H1 (cell line): Measurements from ENCODE around the gene ZCCHC12. TPM values are rescaled to one million over a fixed set of nuclear protein-coding genes. Genes with fewer than 3 reads are reported as not detected.

Source experiments
- CTCF ChIA-PET: fragments of 300-600 bp; sonication (Branson Sonifier 250); formaldehyde crosslinking; loops from one replicate; lab custom pipeline; 2021; ENCODE audit not compliant: partially characterized antibody; lab: Charles Lee
- POLR2A ChIA-PET: fragments of 300-600 bp; sonication (Branson Sonifier 250); formaldehyde crosslinking; loops from one replicate; lab custom pipeline; 2021; ENCODE audit warnings: inconsistent platforms; ENCODE audit not compliant: partially characterized antibody; lab: Charles Lee
- DNase-seq, 2 experiments: peaks; one replicate each; pipeline versions ENCODE4 v3.0.0 to v3.0.0-alpha.2; 2010 to 2022; ENCODE audit warnings: low spot score in 2 of 2, low read depth in 1 of 2, mixed read lengths in 1 of 2
- FAIRE-seq: peaks from 2 replicates; lab custom pipeline; 2011; peaks lifted over from hg19 to GRCh38; lab: Jason Lieb, UNC
- H2AFZ ChIP-seq: 2 replicates; pipeline ENCODE4 v1.8.1; 2012; ENCODE audit warnings: low read length, inconsistent platforms
- H2AK5ac ChIP-seq: 2 replicates; pipeline ENCODE4 v1.6.1; 2013; ENCODE audit warnings: low read depth, low read length
- H2BK120ac ChIP-seq: replicated peaks from 2 replicates; pipeline ENCODE3; 2013; ENCODE audit warnings: low read depth, low read length, inconsistent platforms
- H2BK12ac ChIP-seq: 2 replicates; pipeline ENCODE4 v1.6.1; 2013; ENCODE audit warnings: low read depth, low read length
- H2BK15ac ChIP-seq: 2 replicates; pipeline ENCODE4 v1.6.1; 2013; ENCODE audit warnings: low read length
- H2BK20ac ChIP-seq: 2 replicates; pipeline ENCODE4 v1.6.1; 2013; ENCODE audit warnings: low read length
- H2BK5ac ChIP-seq: 2 replicates; pipeline ENCODE4 v1.6.1; 2013; ENCODE audit warnings: low read depth, low read length
- H3K14ac ChIP-seq: 2 replicates; pipeline ENCODE4 v1.6.1; 2013; ENCODE audit warnings: inconsistent platforms; ENCODE audit not compliant: insufficient read length
- H3K18ac ChIP-seq: 2 replicates; pipeline ENCODE4 v1.6.1; 2013; ENCODE audit warnings: low read length; ENCODE audit errors: extremely low read depth
- H3K23ac ChIP-seq: 2 replicates; pipeline ENCODE4 v1.6.1; 2013; ENCODE audit warnings: inconsistent platforms; ENCODE audit not compliant: insufficient read length
- H3K23me2 ChIP-seq: 2 replicates; pipeline ENCODE4 v1.6.1; 2013; ENCODE audit warnings: low read depth, low read length
- H3K27ac ChIP-seq: 2 replicates; pipeline ENCODE4 v1.6.1; 2011; ENCODE audit warnings: low read depth, low read length, inconsistent platforms
- H3K27me3 ChIP-seq, 4 experiments: replicated peaks in 1 of 4; 1 replicate in 1 of 4; 2 replicates in 3 of 4; pipeline versions ENCODE4 v1.6.1 to v1.8.1; 2011 to 2013; ENCODE audit warnings: low read length in 3 of 4, mild to moderate bottlenecking in 3 of 4, inconsistent platforms in 2 of 4, mixed read lengths in 2 of 4, moderate library complexity in 1 of 4; ENCODE audit not compliant: control insufficient read depth in 3 of 4, insufficient read depth in 3 of 4; ENCODE audit errors: extremely low read depth in 1 of 4
- H3K36me3 ChIP-seq, 4 experiments: 2 replicates each; pipeline versions ENCODE4 v1.6.1 to v1.8.1; 2011 to 2013; ENCODE audit warnings: mild to moderate bottlenecking in 4 of 4, low read length in 3 of 4, moderate library complexity in 2 of 4, control low read depth in 1 of 4, inconsistent platforms in 1 of 4; ENCODE audit not compliant: insufficient read depth in 4 of 4, control insufficient read depth in 2 of 4
- H3K4ac ChIP-seq: replicated peaks from 2 replicates; pipeline ENCODE3; 2013; ENCODE audit warnings: low read length, low read depth, mixed read lengths, inconsistent platforms; ENCODE audit not compliant: insufficient read length
- H3K4me1 ChIP-seq, 4 experiments: replicated peaks in 1 of 4; 1 replicate in 1 of 4; 2 replicates in 3 of 4; pipeline versions ENCODE4 v1.6.1 to v1.8.1; 2011 to 2013; ENCODE audit warnings: low read length in 3 of 4, inconsistent platforms in 2 of 4, mixed read lengths in 1 of 4; ENCODE audit not compliant: insufficient read depth in 4 of 4, control insufficient read depth in 3 of 4
- H3K4me2 ChIP-seq, 2 experiments: 2 replicates each; pipeline versions ENCODE4 v1.6.1 to v1.8.1; 2011 to 2013; ENCODE audit warnings: low read depth in 2 of 2, low read length in 2 of 2, control low read depth in 1 of 2, inconsistent platforms in 1 of 2, mild to moderate bottlenecking in 1 of 2; ENCODE audit not compliant: insufficient read depth in 1 of 2
- H3K4me3 ChIP-seq, 4 experiments: fragments of 200-600, 300-600 bp in 1 of 4; sonication (generic), shearing (Covaris generic), sonication (Bioruptor Twin) in 1 of 4; 2 replicates each; pipeline versions ENCODE4 v1.5.1 to v1.8.1; 2011 to 2016; ENCODE audit warnings: low read length in 4 of 4, low read depth in 3 of 4, control low read depth in 2 of 4, inconsistent platforms in 2 of 4, mild to moderate bottlenecking in 2 of 4, mixed read lengths in 1 of 4, moderate library complexity in 1 of 4; ENCODE audit not compliant: insufficient read depth in 2 of 4; ENCODE audit errors: extremely low read depth in 1 of 4
- H3K56ac ChIP-seq: replicated peaks from 2 replicates; pipeline ENCODE3; 2013; ENCODE audit warnings: low read depth, mild to moderate bottlenecking, mixed read lengths, low read length, inconsistent platforms; ENCODE audit not compliant: insufficient read length
- H3K79me1 ChIP-seq: 2 replicates; pipeline ENCODE4 v1.6.1; 2013; ENCODE audit warnings: low read depth, low read length, control low read depth
- H3K79me2 ChIP-seq, 2 experiments: 2 replicates each; pipeline versions ENCODE4 v1.6.1 to v1.8.1; 2012 to 2013; ENCODE audit warnings: low read length in 2 of 2, mild to moderate bottlenecking in 2 of 2, inconsistent platforms in 1 of 2; ENCODE audit not compliant: insufficient read depth in 2 of 2, control insufficient read depth in 1 of 2
- H3K9ac ChIP-seq, 4 experiments: replicated peaks in 1 of 4; 1 replicate in 1 of 4; 2 replicates in 3 of 4; pipeline versions ENCODE4 v1.6.1 to v1.8.1; 2011 to 2013; ENCODE audit warnings: low read depth in 3 of 4, low read length in 3 of 4, control low read depth in 2 of 4, mild to moderate bottlenecking in 2 of 4, moderate library complexity in 2 of 4, inconsistent platforms in 1 of 4; ENCODE audit errors: extremely low read depth in 1 of 4
- H3K9me3 ChIP-seq, 2 experiments: 2 replicates each; pipeline versions ENCODE4 v1.6.1 to v1.8.1; 2012 to 2013; ENCODE audit warnings: mild to moderate bottlenecking in 2 of 2, moderate library complexity in 2 of 2, control low read depth in 1 of 2, inconsistent platforms in 1 of 2, low read depth in 1 of 2, low read length in 1 of 2, mixed read lengths in 1 of 2; ENCODE audit not compliant: insufficient read depth in 2 of 2
- H4K20me1 ChIP-seq, 2 experiments: replicated peaks in 1 of 2; 2 replicates each; pipeline versions ENCODE3 to v1.8.1; 2011 to 2013; ENCODE audit warnings: inconsistent platforms in 2 of 2, low read length in 2 of 2, mild to moderate bottlenecking in 1 of 2; ENCODE audit not compliant: insufficient read depth in 2 of 2, control insufficient read depth in 1 of 2
- H4K5ac ChIP-seq: 2 replicates; pipeline ENCODE4 v1.6.1; 2013; ENCODE audit warnings: low read length, low read depth, mixed read lengths, inconsistent platforms; ENCODE audit not compliant: insufficient read length
- H4K8ac ChIP-seq: 2 replicates; pipeline ENCODE4 v1.8.0; 2013; ENCODE audit warnings: mild to moderate bottlenecking, moderate library complexity, low read length, inconsistent platforms; ENCODE audit not compliant: insufficient read depth; ENCODE audit errors: extremely low read depth
- H4K91ac ChIP-seq: replicated peaks from 2 replicates; pipeline ENCODE3; 2013; ENCODE audit warnings: low read length, mixed read lengths, inconsistent platforms; ENCODE audit not compliant: insufficient read length
- CHD2 ChIP-seq: IDR thresholded peaks from 2 replicates; pipeline ENCODE4 v1.6.1; 2012; ENCODE audit warnings: low read length, improper control_type of control experiment
- WGBS, 2 experiments: shearing (Covaris generic) in 1 of 2; methylation state at CpG; one replicate each; pipeline versions ENCODE4 v1.1.6 to v1.1.7; 2013 to 2015; ENCODE audit warnings: low lambda C conversion rate in 2 of 2, mixed read lengths in 2 of 2, inconsistent platforms in 1 of 2, low coverage in 1 of 2, missing lambda C conversion rate in 1 of 2; ENCODE audit not compliant: insufficient replicate concordance in 2 of 2, insufficient coverage in 1 of 2, insufficient read length in 1 of 2; ENCODE audit errors: extremely low coverage in 1 of 2, missing lambda C conversion rate in 1 of 2; 5-methylcytosine and 5-hydroxymethylcytosine counted together
- polyA plus RNA-seq, 7 experiments: library from polyadenylated mRNA; depleted of rRNA in 3 of 7; stranded (reverse) in 5 of 7; unstranded in 2 of 7; fragments of >200 nt in 5 of 7; fragments of 200-250 nt in 2 of 7; gene quantifications; 1 replicate in 5 of 7; 2 replicates in 1 of 7; 4 replicates in 1 of 7; pipeline versions ENCODE4 v1.2.1 to v1.2.3, GENCODE V29; 2011 to 2013; ENCODE audit warnings: missing spikeins in 2 of 7, mixed read lengths in 2 of 7
- total RNA-seq: library from RNA; stranded (reverse); fragmentation: NEBNext Ultra II Directional; extraction: Animal tissue kit (Norgen Biotek cat#: 25700); gene quantifications from 2 replicates; pipeline ENCODE4 v1.2.1, GENCODE V29; 2021
- TF ChIP-seq, protein P1 (sequence below), 3 experiments: IDR thresholded peaks; 1 replicate in 2 of 3; 2 replicates in 1 of 3; pipeline versions ENCODE4 v1.5.1 to v1.6.1; 2011; ENCODE audit warnings: low read length in 3 of 3, mild to moderate bottlenecking in 3 of 3, inconsistent platforms in 2 of 3, low read depth in 1 of 3, moderate library complexity in 1 of 3; ENCODE audit not compliant: insufficient read depth in 1 of 3; ENCODE audit errors: control extremely low read depth in 1 of 3

ZCCHC12 gene
- total and polyA plus RNA-seq, 2 of the 8 experiments (the other 6 are each of a cell fraction or from before 2014, with no cell fraction given), result 0.76 to 1.3 TPM

DNA sequence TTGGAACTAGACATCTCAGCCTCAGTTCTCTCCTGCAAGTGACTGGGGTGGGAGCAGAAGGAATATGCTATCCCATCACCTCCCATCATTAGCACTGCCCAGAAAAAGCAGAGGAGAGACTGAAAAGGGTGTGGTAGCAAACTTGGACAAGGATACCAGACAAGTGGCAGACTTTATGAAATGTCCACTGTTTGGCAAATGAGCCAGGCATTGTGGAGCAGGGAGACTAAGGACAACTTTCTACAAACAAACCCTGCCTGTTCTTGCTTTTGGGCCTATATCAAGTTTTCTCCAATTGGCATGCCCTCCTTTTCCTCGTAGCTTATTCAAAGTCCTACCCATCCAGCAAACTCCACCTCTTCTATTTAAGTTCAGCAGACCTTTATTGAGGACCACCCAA, 41.6 kb downstream of the ZCCHC12 start:
- Histone ChIP-seq H3K27ac (no peak overlapping the region), H2BK15ac (no peak overlapping the region), H2BK12ac (no peak overlapping the region), H3K23me2 (no peaks in the 10 kb centered on the region), H3K36me3 (no peaks in the 10 kb centered on the region), H2BK20ac (no peak overlapping the region), H3K23ac (no peak overlapping the region), H2BK120ac (no peak overlapping the region), H3K4ac (no peak overlapping the region), H3K4me2 (no peak overlapping the region), H2AFZ (no peak overlapping the region), H2AK5ac (no peak overlapping the region), H3K27me3 (no peaks in the 10 kb centered on the region; a peak in 1 of 7 replicates), H2BK5ac (no peak overlapping the region), H3K18ac (no peak overlapping the region), H4K8ac (no peak overlapping the region), H4K20me1 (no peaks in the 10 kb centered on the region), H3K4me1 (no peaks in the 10 kb centered on the region), H3K9me3 (no peaks in the 10 kb centered on the region), H3K4me3 (no peak overlapping the region), H3K79me2 (no peaks in the 10 kb centered on the region), H3K79me1 (no peaks in the 10 kb centered on the region), H4K5ac (no peak overlapping the region), H3K14ac (no peak overlapping the region), H4K91ac (no peak overlapping the region), H3K56ac (no peak overlapping the region), H3K9ac (no peak overlapping the region)
- WGBS, 2 experiments, result 63% methylated on average over 1 of the region's 1 CpG; no CpG with 5 or more reads in 1 of the 2 experiments
- ChIA-PET POLR2A (no interaction called here), CTCF (no interaction called here)
- DNase-seq (no peak), FAIRE-seq (no peak)
- TF ChIP-seq, protein P1, sequence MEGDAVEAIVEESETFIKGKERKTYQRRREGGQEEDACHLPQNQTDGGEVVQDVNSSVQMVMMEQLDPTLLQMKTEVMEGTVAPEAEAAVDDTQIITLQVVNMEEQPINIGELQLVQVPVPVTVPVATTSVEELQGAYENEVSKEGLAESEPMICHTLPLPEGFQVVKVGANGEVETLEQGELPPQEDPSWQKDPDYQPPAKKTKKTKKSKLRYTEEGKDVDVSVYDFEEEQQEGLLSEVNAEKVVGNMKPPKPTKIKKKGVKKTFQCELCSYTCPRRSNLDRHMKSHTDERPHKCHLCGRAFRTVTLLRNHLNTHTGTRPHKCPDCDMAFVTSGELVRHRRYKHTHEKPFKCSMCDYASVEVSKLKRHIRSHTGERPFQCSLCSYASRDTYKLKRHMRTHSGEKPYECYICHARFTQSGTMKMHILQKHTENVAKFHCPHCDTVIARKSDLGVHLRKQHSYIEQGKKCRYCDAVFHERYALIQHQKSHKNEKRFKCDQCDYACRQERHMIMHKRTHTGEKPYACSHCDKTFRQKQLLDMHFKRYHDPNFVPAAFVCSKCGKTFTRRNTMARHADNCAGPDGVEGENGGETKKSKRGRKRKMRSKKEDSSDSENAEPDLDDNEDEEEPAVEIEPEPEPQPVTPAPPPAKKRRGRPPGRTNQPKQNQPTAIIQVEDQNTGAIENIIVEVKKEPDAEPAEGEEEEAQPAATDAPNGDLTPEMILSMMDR (IDR thresholded peaks at IDR 0.05; ENCODE audit: control extremely low read depth in 1 of 3, insufficient read depth in 1 of 3, low read depth in 1 of 3, low read length in 3 of 3), result no peak
- no peak for TF ChIP-seq CHD2
